Loucy (cell line): ENCODE results near the gene DLGAP4.

Experiments used
- EZH2phosphoT487 ChIP-seq: fragments of 200-600 bp; IDR thresholded peaks from 2 replicates; pipeline ENCODE4 v1.6.1; 2018; ENCODE audit warnings: antibody characterized with exemption, mild to moderate bottlenecking, moderate library complexity, borderline replicate concordance
- TF ChIP-seq, protein P1 (sequence below): fragments of 200-600 bp; sonication (generic); conservative IDR thresholded peaks from 2 replicates; pipeline ENCODE4 v1.5.1; 2014; ENCODE audit warnings: mild to moderate bottlenecking, antibody characterized with exemption, low read length

DNA sequence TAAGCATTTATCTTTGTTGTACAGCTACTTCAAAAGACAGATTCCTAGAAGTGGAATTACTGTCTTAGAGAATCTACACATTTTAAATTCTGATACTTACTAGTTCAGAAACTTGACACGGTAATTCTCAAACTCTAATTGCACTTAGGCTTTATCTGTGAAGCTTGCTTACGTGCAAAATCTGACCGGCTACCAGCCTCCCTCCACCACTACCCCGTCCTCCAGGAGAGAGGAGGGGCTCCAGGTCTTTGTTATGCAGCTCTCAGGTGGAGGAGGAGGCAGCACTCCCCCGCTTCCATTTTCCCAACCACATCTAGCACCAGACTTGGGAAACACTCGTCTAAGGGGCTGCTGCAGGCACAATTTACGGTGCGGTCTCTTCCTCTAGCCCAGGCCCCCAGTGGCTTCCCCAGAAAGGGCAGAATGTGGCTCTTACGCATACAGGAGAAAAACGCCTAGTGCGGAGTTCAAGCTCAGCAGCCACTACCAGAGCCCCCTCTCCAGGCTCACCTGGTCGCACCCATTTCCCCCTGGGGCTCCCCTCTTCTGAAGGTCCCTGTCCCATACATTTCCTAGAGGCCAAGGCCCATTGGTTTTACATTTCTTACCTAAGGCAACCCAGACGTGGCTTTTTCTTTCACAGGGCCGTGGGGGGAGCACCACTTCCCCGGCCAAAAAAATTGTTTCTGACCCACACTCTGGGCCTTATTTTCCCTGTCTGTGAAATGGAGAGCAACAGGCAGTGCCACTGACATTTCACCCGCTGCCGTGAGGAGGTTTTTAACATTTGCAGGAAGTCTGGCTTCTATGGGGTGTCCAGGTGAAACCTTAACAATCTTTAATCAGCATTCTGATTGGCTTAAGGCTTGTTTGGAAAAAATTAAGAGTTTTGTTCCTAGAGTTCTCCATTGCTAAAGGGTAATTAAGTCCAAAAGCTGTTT is 265.7 kb downstream of the DLGAP4 start:
- TF ChIP-seq, protein P1, sequence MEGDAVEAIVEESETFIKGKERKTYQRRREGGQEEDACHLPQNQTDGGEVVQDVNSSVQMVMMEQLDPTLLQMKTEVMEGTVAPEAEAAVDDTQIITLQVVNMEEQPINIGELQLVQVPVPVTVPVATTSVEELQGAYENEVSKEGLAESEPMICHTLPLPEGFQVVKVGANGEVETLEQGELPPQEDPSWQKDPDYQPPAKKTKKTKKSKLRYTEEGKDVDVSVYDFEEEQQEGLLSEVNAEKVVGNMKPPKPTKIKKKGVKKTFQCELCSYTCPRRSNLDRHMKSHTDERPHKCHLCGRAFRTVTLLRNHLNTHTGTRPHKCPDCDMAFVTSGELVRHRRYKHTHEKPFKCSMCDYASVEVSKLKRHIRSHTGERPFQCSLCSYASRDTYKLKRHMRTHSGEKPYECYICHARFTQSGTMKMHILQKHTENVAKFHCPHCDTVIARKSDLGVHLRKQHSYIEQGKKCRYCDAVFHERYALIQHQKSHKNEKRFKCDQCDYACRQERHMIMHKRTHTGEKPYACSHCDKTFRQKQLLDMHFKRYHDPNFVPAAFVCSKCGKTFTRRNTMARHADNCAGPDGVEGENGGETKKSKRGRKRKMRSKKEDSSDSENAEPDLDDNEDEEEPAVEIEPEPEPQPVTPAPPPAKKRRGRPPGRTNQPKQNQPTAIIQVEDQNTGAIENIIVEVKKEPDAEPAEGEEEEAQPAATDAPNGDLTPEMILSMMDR: no peak
- no peak for TF ChIP-seq EZH2phosphoT487
